ENCODE data around the gene CPA4. TPM values are rescaled to one million over a fixed set of nuclear protein-coding genes. Genes with fewer than 3 reads are reported as not detected.
A peak's percentile ranks its signal among the peaks of the same experiment; 100 is the strongest.

The CPA4 gene
- total and polyA plus RNA-seq, 2 of the 13 experiments (the other 11 are each of a cell fraction or from before 2014, with no cell fraction given), result 0.20 to 0.22 TPM

GRCh38 chr7:130254555-130254954, 38.4 kb upstream of the CPA4 start (continued):
- TF ChIP-seq ZNF280D (CRISPR knock-in tag; IDR thresholded peaks at IDR 0.05) (0 out of 2 replicates have a peak, but pooled peaks have one; percentile 16), TEAD3 (CRISPR knock-in tag; optimal IDR thresholded peaks at IDR 0.05; ENCODE audit: borderline replicate concordance) (peak; percentile 29)

- no peak overlapping the region for H3K4me3 ChIP-seq (replicated peaks in 1 of 3; ENCODE audit: insufficient read depth in 1 of 3, low read depth in 2 of 3, low read length in 3 of 3)
- no peaks in the 10 kb centered on the region for H3K79me2 ChIP-seq (ENCODE audit: insufficient read depth, low read length)
- no peak overlapping the region for H3K4me2 ChIP-seq (ENCODE audit: low read depth, low read length)
- H4K20me1 ChIP-seq (ENCODE audit: insufficient read depth, low read length), result no peaks in the 10 kb centered on the region
- no TSS peak for BruUV-seq (replicated peaks)
- no peak overlapping the region for H3K9ac ChIP-seq (ENCODE audit: insufficient read depth, low read depth, low read length)
- intact Hi-C loops (cut with micrococcal nuclease; ENCODE audit: unreplicated experiment), result no loop called here
- no peak overlapping the region for H3K27ac ChIP-seq (ENCODE audit: extremely low read length, insufficient read depth, low read length)
- DNase-seq (ENCODE audit: low spot score) (no peak), FAIRE-seq (no peak), ATAC-seq (no peak)
- WGBS (ENCODE audit: low lambda C conversion rate), result 14% methylated on average over 2 of the region's 2 CpGs
- H2AFZ ChIP-seq (ENCODE audit: low read length), result no peak overlapping the region
- ChIA-PET CTCF (ENCODE audit: low intra/inter-chr PET ratio, low total read pairs) (no interaction called here), POLR2A (no interaction called here)
- no peaks in the 10 kb centered on the region for H3K9me3 ChIP-seq (ENCODE audit: low read length)
- H3K36me3 ChIP-seq (replicated peaks in 1 of 2; ENCODE audit: control insufficient read depth in 1 of 2, insufficient read depth in 2 of 2, low read length in 2 of 2), result no peaks in the 10 kb centered on the region
- in situ Hi-C loops (cut with HindIII; ENCODE audit: extremely low pct_ligation_motif_present, low pct_unique_long_range_greater_than_20kb), result no loop called here
- no peak for TF ChIP-seq ZNF24 (IDR thresholded peaks at IDR 0.05)
- no peak for TF ChIP-seq PTBP1 (IDR thresholded peaks at IDR 0.05; ENCODE audit: low read depth, low read length, poor library complexity, severe bottlenecking)
- TF ChIP-seq ZNF619 (CRISPR knock-in tag; IDR thresholded peaks at IDR 0.05), result no peak
- TF ChIP-seq FOSL1 (CRISPR knock-in tag; IDR thresholded peaks at IDR 0.05; ENCODE audit: borderline replicate concordance), result no peak
- no peak for TF ChIP-seq NFE2 (CRISPR knock-in tag; IDR thresholded peaks at IDR 0.05)
- no peak for TF ChIP-seq RAD51 (IDR thresholded peaks at IDR 0.05; ENCODE audit: borderline replicate concordance)
- TF ChIP-seq ZBTB25 (CRISPR knock-in tag; IDR thresholded peaks at IDR 0.05), result no peak
- no peak for TF ChIP-seq ZNF17 (CRISPR knock-in tag; IDR thresholded peaks at IDR 0.05)
- no peak for TF ChIP-seq MAFK (conservative IDR thresholded peaks at IDR 0.05 in 1 of 2, IDR thresholded peaks at IDR 0.05 in 1 of 2; ENCODE audit: low read length in 2 of 2)
- no peak for TF ChIP-seq ZNF260 (CRISPR knock-in tag; IDR thresholded peaks at IDR 0.05; ENCODE audit: borderline replicate concordance, low read depth)
- TF ChIP-seq ZNF317 (CRISPR knock-in tag; IDR thresholded peaks at IDR 0.05), result no peak
- TF ChIP-seq ZNF691 (CRISPR knock-in tag; IDR thresholded peaks at IDR 0.05; ENCODE audit: borderline replicate concordance, low read depth), result no peak
- no peak for TF ChIP-seq CHD4 (IDR thresholded peaks at IDR 0.05; ENCODE audit: borderline replicate concordance, low read length)
- no peak for TF ChIP-seq HOXA5 (CRISPR knock-in tag; IDR thresholded peaks at IDR 0.05)
- TF ChIP-seq MXI1 (IDR thresholded peaks at IDR 0.05; ENCODE audit: borderline replicate concordance, low read depth, low read length), result no peak
- no peak for TF ChIP-seq ZNF678 (CRISPR knock-in tag; IDR thresholded peaks at IDR 0.05)
- TF ChIP-seq GLMP (CRISPR knock-in tag; IDR thresholded peaks at IDR 0.05; ENCODE audit: borderline replicate concordance), result no peak
- H3K4me1 ChIP-seq (ENCODE audit: insufficient read depth, low read length), result peaks cover 8% of the 10 kb centered on the region; the same call in 1 of the 2 replicates
- H3K27me3 ChIP-seq (ENCODE audit: control insufficient read depth in 1 of 2, insufficient read depth in 2 of 2, low read length in 2 of 2), result no peaks in the 10 kb centered on the region
These were observed 36.3 kb upstream of the CPA4 start for GRCh38 chr7:130256704-130257103.
